Activated naive CD8-positive, alpha-beta T cell treated with anti-CD3 and anti-CD28 coated beads, Interleukin-2, amount 10 ng/mL, durations not matched to agents 7 days and 5 days (primary cell): ENCODE data around the gene BTG2. TPM values are rescaled to one million over a fixed set of nuclear protein-coding genes. Genes with fewer than 3 reads are reported as not detected.
"Not testable (repeated sequence)": the region's sequence is repeated elsewhere in the genome, so short reads cannot be mapped to it uniquely, and the experiment has no call there.

Experiments
- ATAC-seq: fragments of 150-1000 bp; cut with Tn5 transposase; one replicate; pipeline ENCODE4 v1.10.0; 2021; ENCODE audit warnings: low read depth, moderate library complexity
- POLR2A ChIA-PET: fragments of 350-600 bp; sonication (Branson Sonifier 250); formaldehyde crosslinking; loops from one replicate; lab custom pipeline; 2021; ENCODE audit warnings: antibody characterized with exemption; lab: Charles Lee
- DNase-seq: peaks from one replicate; pipeline ENCODE4 v3.0.0; 2021
- H3K27ac Mint-ChIP-seq: one replicate; pipeline ENCODE4 v1.8.0; 2022; ENCODE audit warnings: mild to moderate bottlenecking, mixed read lengths
- H3K27me3 Mint-ChIP-seq: one replicate; pipeline ENCODE4 v1.8.0; 2022; ENCODE audit warnings: mild to moderate bottlenecking, moderate library complexity, mixed read lengths
- H3K36me3 Mint-ChIP-seq: one replicate; pipeline ENCODE4 v1.8.0; 2021; ENCODE audit warnings: mild to moderate bottlenecking, mixed read lengths
- H3K4me1 Mint-ChIP-seq: one replicate; pipeline ENCODE4 v1.8.0; 2021; ENCODE audit warnings: mixed read lengths
- H3K4me3 Mint-ChIP-seq: one replicate; pipeline ENCODE4 v1.8.0; 2022; ENCODE audit warnings: mild to moderate bottlenecking, moderate library complexity, mixed read lengths
- H3K9me3 Mint-ChIP-seq: one replicate; pipeline ENCODE4 v1.8.0; 2021; ENCODE audit warnings: mixed read lengths
- total RNA-seq, 2 experiments: library from RNA; stranded (reverse); gene quantifications; one replicate each; pipeline ENCODE4 v1.2.3, GENCODE V29; 2021

The BTG2 gene, protein sequence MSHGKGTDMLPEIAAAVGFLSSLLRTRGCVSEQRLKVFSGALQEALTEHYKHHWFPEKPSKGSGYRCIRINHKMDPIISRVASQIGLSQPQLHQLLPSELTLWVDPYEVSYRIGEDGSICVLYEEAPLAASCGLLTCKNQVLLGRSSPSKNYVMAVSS
- 10 to 100 TPM; 90.3 to 99.8 TPM for total RNA-seq

- Mint-ChIP-seq H3K4me1 (peaks cover 55% of the 10 kb centered on the region), H3K4me3 (peak within 1 kb of the TSS; percentile 94), H3K36me3 (peaks cover 38% of the 10 kb centered on the region), H3K9me3 (peaks cover 1% of the 10 kb centered on the region), H3K27me3 (no peaks in the 10 kb centered on the region), H3K27ac (peak within 1 kb of the TSS; percentile 95)
- POLR2A ChIA-PET, result interaction anchor here (1.0 to 9.3 kb wide), 9 partner anchors 11 to 38 kb away, joined by 3 to 309 read pairs (median 27); no protein-coding TSS in a partner anchor
- DNase-seq, result peak; percentile 92
- ATAC-seq, result peak; percentile 76
Observed at GRCh38 chr1:203304919-203305808, at the start of gene BTG2. TSS of gene BTG2 (plus strand) at chr1:203305519. CDS start at chr1:203305607, 88 bp downstream.

DNA sequence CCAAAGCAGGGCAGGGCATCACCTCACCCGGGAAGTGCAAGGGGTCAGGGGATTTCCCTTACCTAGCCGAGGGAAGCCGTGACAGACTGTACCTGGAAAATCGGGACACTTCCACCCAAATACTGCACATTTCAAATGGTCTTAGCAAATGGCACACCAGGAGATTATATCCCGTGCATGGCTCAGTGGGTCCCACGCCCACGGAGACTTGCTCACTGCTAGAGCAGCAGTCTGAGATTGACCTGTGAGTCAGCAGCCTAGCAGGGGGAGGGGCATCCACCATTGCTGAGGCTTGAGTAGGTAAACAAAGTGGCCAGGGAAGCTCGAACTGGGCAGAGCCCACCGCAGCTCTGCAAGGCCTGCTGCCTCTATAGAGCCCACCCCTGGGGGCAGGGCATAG is 48.7 kb upstream of the BTG2 start:
- H3K9me3 Mint-ChIP-seq, H3K36me3 Mint-ChIP-seq, DNase-seq, ATAC-seq, H3K4me1 Mint-ChIP-seq, POLR2A ChIA-PET, H3K4me3 Mint-ChIP-seq, H3K27ac Mint-ChIP-seq: not testable (repeated sequence)
- H3K27me3 Mint-ChIP-seq, result peaks cover 55% of the 10 kb centered on the region

- Mint-ChIP-seq H3K36me3 (no peaks in the 10 kb centered on the region), H3K27ac (no peak overlapping the region), H3K4me3 (no peak overlapping the region), H3K4me1 (peaks cover 7% of the 10 kb centered on the region), H3K27me3 (peaks cover 28% of the 10 kb centered on the region), H3K9me3 (no peaks in the 10 kb centered on the region)
- DNase-seq, result no peak
- POLR2A ChIA-PET, result no interaction called here
- ATAC-seq, result no peak
Observed at GRCh38 chr1:203263496-203263895, 41.8 kb upstream of the BTG2 start.

GRCh38 chr1:203264052-203264501 is 41.2 kb upstream of the BTG2 start:
- Mint-ChIP-seq H3K36me3 (no peaks in the 10 kb centered on the region), H3K9me3 (no peaks in the 10 kb centered on the region), H3K27ac (no peak overlapping the region), H3K4me3 (no peak overlapping the region), H3K27me3 (peaks cover 27% of the 10 kb centered on the region), H3K4me1 (peaks cover 7% of the 10 kb centered on the region)
- ATAC-seq (no peak), DNase-seq (no peak)
- POLR2A ChIA-PET, result no interaction called here

GRCh38 chr1:203265541-203265940 is 39.8 kb upstream of the BTG2 start:
- POLR2A ChIA-PET, result no interaction called here
- Mint-ChIP-seq H3K4me1 (peaks cover 10% of the 10 kb centered on the region), H3K4me3 (no peak overlapping the region), H3K9me3 (no peaks in the 10 kb centered on the region), H3K27me3 (peaks cover 19% of the 10 kb centered on the region), H3K36me3 (no peaks in the 10 kb centered on the region), H3K27ac (no peak overlapping the region)
- ATAC-seq (no peak), DNase-seq (no peak)

GRCh38 chr1:203266140-203266539 is 39.2 kb upstream of the BTG2 start:
- H3K4me1 Mint-ChIP-seq, result peaks cover 15% of the 10 kb centered on the region
- H3K4me3 Mint-ChIP-seq, H3K9me3 Mint-ChIP-seq, POLR2A ChIA-PET, ATAC-seq, DNase-seq, H3K36me3 Mint-ChIP-seq, H3K27ac Mint-ChIP-seq: not testable (repeated sequence)
- peaks cover 13% of the 10 kb centered on the region for H3K27me3 Mint-ChIP-seq

- H3K4me1 Mint-ChIP-seq, result peaks cover 18% of the 10 kb centered on the region
Observed at GRCh38 chr1:203267347-203267846, 37.9 kb upstream of the BTG2 start.

DNA sequence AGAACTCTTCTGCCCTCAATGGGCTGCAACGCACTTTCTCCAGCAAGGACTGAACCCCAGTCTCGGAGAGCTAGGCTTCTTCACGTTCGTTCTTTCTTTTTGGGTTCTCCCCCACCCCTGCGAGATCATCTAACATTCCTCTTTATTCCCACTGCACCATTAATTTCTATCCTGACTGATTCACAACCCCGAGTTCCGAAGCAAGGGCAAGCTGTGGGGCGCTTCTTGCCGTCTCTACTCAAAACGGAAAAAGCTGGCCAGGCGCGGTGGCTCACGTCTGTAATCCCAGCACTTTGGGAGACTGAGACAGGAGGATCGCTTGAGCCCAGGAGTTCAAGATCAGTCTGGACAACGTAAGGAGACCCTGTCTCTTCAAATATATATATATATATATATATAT is 37.4 kb upstream of the BTG2 start:
- Mint-ChIP-seq H3K9me3 (no peaks in the 10 kb centered on the region), H3K27ac (peak overlapping the region; percentile 61), H3K36me3 (no peaks in the 10 kb centered on the region), H3K4me1 (peaks cover 18% of the 10 kb centered on the region), H3K27me3 (peaks cover 3% of the 10 kb centered on the region), H3K4me3 (peak overlapping the region; percentile 85)
- DNase-seq (no peak), ATAC-seq (no peak)
- POLR2A ChIA-PET, result interaction anchor here (0.9 to 2.0 kb wide), 10 partner anchors 9 to 220 kb away, joined by 3 to 12 read pairs (median 4); partner anchors contain the start of gene BTG2

More at GRCh38 chr1:203267347-203267846, 37.9 kb upstream of the BTG2 start:
- ATAC-seq (peak; percentile 60), DNase-seq (peak; percentile 77)
- no peaks in the 10 kb centered on the region for H3K36me3 Mint-ChIP-seq
- peaks cover 4% of the 10 kb centered on the region for H3K27me3 Mint-ChIP-seq
- H3K9me3 Mint-ChIP-seq, result no peaks in the 10 kb centered on the region
- peak overlapping the region; percentile 61 for H3K27ac Mint-ChIP-seq
- peak overlapping the region; percentile 85 for H3K4me3 Mint-ChIP-seq
- POLR2A ChIA-PET, result interaction anchor here (0.9 to 2.0 kb wide), 9 partner anchors 38 to 221 kb away, joined by 3 to 12 read pairs (median 4); partner anchors contain the start of gene BTG2

DNA sequence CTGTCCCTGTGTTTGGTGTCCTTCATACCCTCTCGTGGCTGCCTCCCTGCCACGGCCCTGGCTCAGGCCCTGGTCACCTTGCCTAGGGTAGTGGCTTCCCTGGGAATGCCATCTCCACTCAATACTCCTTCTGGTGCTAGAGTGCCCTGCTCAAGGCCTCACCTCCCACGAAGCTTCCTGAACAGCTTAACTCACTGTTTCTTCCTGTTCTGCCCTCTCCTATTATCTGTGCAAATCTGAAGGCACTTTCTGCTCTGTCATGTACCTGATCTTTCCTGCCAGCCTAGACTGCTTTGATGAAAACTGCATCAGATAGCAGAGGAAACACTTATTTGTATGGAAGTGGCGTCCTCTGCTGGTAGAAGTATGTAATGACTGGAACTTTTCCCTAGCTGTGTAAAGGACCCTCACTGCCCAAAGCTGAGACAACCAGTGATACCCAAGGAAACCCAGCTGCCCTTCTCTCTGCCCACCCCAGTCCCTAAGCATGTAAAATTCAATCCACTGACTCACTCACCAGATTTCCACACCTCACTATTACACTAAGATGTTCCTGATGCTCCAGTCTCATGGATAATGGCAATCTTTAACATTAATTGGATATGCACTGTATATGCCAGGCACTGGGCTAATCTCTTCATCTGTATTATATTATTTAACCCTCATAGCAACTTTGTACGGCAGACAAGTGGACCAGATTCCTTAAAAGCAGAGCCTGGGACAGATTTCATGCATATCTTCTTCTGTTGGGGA is 36.2 kb upstream of the BTG2 start:
- ATAC-seq, result peak; percentile 32
- H3K4me3 Mint-ChIP-seq, result no peak overlapping the region
- no peaks in the 10 kb centered on the region for H3K9me3 Mint-ChIP-seq
- H3K27me3 Mint-ChIP-seq, result peaks cover 3% of the 10 kb centered on the region
- no peaks in the 10 kb centered on the region for H3K36me3 Mint-ChIP-seq
- H3K4me1 Mint-ChIP-seq, result peaks cover 27% of the 10 kb centered on the region
- H3K27ac Mint-ChIP-seq, result no peak overlapping the region
- POLR2A ChIA-PET, result interaction anchor here (0.6 to 4.8 kb wide), 5 partner anchors 8 to 486 kb away, joined by 3 to 48 read pairs (median 4); no protein-coding TSS in a partner anchor
- peak; percentile 42 for DNase-seq

GRCh38 chr1:203269654-203270020 is 35.7 kb upstream of the BTG2 start:
- Mint-ChIP-seq H3K4me3 (no peak overlapping the region), H3K4me1 (peaks cover 32% of the 10 kb centered on the region), H3K9me3 (no peaks in the 10 kb centered on the region), H3K27me3 (peaks cover 3% of the 10 kb centered on the region), H3K36me3 (no peaks in the 10 kb centered on the region), H3K27ac (no peak overlapping the region)
- ATAC-seq (no peak), DNase-seq (no peak)
- POLR2A ChIA-PET, result interaction anchor here (0.6 to 4.8 kb wide), 5 partner anchors 19 to 485 kb away, joined by 3 to 48 read pairs (median 4); no protein-coding TSS in a partner anchor

DNA sequence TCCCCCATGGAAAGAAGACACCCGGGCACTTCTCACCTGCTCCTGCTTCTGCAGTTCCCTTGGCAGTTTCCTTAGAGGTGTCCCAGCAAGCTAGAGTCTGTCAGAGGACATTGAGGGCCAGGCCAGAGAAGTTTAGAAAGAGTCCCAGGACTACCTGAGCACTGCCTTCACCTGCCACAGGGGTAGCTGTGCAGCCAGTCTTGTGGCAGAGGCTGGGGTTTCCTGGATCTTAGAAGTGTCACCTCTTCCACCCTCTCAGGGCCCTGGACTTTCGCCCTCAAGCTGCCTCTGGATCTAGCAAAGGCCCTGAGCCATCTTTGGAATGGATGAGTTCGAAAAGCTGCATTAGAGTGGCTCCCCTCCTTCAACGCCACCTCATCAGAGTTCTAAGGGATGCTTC is 34.9 kb upstream of the BTG2 start:
- Mint-ChIP-seq H3K4me3 (no peak overlapping the region), H3K9me3 (no peaks in the 10 kb centered on the region), H3K27ac (no peak overlapping the region), H3K36me3 (no peaks in the 10 kb centered on the region), H3K4me1 (peaks cover 40% of the 10 kb centered on the region), H3K27me3 (no peaks in the 10 kb centered on the region)
- ATAC-seq, result no peak
- POLR2A ChIA-PET, result interaction anchor here (0.5 to 4.8 kb wide), 8 partner anchors 18 to 124 kb away, joined by 3 to 48 read pairs (median 5); partner anchors contain the start of gene BTG2
- no peak for DNase-seq

DNA sequence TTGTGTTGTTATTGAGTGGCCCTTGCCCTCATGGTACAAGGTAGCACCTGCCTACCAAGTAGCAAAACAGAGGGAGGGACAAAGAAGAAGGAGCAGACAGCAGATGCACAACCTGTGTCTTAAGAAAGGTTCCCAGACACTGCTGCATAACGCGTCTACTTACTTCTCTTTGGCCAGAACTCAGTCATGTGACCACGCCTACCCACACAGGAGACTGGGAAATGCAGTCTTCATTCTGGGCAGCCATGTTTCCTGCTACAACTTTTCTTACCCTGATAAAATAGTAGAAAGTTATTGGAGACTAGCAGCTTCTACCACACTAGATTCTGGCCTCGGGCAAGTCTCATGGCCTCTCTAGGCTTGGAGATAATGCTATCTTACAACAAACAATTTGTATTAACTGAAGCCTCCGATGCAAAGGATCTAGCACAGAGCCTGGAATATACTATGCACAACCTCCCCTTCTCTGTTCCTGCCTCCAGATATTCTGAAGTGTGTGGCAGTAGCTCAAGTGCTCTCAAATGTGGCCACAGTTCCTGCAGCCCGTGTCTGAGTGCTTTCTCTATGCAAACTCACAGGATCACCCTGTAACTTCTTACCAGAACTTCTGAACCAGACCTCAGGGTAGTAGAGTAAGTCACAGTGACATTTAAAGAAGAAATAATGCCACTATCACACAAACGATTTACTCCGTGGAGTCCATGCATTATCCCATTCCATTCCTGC is 34.1 kb upstream of the BTG2 start:
- no peak overlapping the region for H3K27ac Mint-ChIP-seq
- POLR2A ChIA-PET, result interaction anchor here (0.5 to 4.8 kb wide), 9 partner anchors 18 to 531 kb away, joined by 3 to 48 read pairs (median 4); partner anchors contain the start of gene BTG2
- ATAC-seq, result peak; percentile 60
- no peaks in the 10 kb centered on the region for H3K9me3 Mint-ChIP-seq
- DNase-seq, result no peak
- no peaks in the 10 kb centered on the region for H3K27me3 Mint-ChIP-seq
- peaks cover 40% of the 10 kb centered on the region for H3K4me1 Mint-ChIP-seq
- no peaks in the 10 kb centered on the region for H3K36me3 Mint-ChIP-seq
- no peak overlapping the region for H3K4me3 Mint-ChIP-seq
